22Rv1 (cell line): Measurements from ENCODE around the gene AMER3.

Experiments
- ZFX ChIP-seq: fragments of 450-650 bp; IDR thresholded peaks from 2 replicates; pipeline ENCODE4 v1.6.1; 2017; ENCODE audit warnings: antibody characterized with exemption, borderline replicate concordance
- TF ChIP-seq, protein P1 (sequence below): fragments of 450-650 bp; IDR thresholded peaks from 2 replicates; pipeline ENCODE4 v1.5.1; 2017; ENCODE audit warnings: mild to moderate bottlenecking

DNA sequence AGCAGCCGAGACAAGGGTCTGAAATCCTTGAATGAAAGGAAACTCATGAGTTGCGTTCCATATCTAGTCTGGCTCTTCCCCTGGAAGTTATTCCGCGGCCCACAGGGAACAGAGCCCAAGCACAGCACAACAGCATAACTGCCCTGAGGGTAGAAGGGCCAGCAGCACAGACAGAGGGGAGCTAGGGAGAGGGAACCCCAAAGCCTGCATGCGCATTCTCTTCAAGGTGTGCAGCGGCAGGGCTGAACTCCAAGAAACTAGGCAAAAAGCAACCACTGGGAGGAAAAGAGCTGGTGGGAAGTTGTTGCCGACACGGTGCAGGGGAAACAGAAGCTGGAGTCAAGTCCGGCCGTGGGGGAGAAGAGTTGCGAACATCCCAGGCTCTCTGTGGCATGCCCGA is 14.7 kb upstream of the AMER3 start:
- TF ChIP-seq, protein P1, sequence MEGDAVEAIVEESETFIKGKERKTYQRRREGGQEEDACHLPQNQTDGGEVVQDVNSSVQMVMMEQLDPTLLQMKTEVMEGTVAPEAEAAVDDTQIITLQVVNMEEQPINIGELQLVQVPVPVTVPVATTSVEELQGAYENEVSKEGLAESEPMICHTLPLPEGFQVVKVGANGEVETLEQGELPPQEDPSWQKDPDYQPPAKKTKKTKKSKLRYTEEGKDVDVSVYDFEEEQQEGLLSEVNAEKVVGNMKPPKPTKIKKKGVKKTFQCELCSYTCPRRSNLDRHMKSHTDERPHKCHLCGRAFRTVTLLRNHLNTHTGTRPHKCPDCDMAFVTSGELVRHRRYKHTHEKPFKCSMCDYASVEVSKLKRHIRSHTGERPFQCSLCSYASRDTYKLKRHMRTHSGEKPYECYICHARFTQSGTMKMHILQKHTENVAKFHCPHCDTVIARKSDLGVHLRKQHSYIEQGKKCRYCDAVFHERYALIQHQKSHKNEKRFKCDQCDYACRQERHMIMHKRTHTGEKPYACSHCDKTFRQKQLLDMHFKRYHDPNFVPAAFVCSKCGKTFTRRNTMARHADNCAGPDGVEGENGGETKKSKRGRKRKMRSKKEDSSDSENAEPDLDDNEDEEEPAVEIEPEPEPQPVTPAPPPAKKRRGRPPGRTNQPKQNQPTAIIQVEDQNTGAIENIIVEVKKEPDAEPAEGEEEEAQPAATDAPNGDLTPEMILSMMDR: no peak
- TF ChIP-seq ZFX: no peak
